GM12801 (cell line): ENCODE results near the gene RIC1.

Experiments
- TF ChIP-seq, protein P1 (sequence below): IDR thresholded peaks from one replicate; pipeline ENCODE4 v1.5.1; 2011; ENCODE audit warnings: control low read depth; ENCODE audit not compliant: insufficient read length; ENCODE audit errors: extremely low read depth

Gene RIC1

DNA sequence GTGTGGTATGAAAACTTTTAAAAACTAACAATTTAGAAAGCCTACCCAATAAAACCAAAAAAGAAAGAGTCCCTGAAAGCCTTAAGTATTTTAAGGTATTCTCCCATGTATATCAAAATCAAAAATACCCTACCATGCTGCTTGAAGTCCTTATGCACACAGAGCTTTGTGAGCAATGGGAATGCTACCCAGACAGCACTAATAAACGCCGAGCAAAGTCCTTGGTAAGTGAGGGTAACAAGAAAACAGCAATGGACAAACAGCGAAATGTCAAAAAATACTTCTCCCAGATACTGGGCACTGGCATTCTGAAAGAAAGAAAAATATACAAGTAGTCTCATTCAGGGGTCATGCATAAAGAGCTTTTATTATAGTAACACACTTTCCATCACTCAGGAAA, 176.6 kb downstream of the RIC1 start:
- TF ChIP-seq, protein P1, sequence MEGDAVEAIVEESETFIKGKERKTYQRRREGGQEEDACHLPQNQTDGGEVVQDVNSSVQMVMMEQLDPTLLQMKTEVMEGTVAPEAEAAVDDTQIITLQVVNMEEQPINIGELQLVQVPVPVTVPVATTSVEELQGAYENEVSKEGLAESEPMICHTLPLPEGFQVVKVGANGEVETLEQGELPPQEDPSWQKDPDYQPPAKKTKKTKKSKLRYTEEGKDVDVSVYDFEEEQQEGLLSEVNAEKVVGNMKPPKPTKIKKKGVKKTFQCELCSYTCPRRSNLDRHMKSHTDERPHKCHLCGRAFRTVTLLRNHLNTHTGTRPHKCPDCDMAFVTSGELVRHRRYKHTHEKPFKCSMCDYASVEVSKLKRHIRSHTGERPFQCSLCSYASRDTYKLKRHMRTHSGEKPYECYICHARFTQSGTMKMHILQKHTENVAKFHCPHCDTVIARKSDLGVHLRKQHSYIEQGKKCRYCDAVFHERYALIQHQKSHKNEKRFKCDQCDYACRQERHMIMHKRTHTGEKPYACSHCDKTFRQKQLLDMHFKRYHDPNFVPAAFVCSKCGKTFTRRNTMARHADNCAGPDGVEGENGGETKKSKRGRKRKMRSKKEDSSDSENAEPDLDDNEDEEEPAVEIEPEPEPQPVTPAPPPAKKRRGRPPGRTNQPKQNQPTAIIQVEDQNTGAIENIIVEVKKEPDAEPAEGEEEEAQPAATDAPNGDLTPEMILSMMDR, result no peak

DNA sequence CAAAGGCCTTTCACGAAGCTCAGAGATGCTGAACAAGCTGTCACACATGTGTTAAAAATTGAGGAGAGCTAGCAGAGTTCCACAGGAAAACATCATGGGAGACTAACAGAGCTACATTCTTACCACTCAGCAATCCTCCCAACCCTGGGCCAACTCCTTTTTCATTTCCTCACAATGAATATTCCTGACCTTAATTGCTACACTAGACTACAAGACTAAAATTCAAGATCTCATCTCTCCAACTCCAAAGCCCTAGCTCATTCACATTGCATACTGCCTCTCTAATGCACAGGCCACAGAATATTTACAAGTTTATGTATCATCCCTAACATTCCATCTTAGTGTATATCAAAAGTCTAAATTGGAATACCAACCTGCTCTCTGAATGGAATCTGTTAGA, 182.8 kb downstream of the RIC1 start:
- TF ChIP-seq, protein P1, result no peak

DNA sequence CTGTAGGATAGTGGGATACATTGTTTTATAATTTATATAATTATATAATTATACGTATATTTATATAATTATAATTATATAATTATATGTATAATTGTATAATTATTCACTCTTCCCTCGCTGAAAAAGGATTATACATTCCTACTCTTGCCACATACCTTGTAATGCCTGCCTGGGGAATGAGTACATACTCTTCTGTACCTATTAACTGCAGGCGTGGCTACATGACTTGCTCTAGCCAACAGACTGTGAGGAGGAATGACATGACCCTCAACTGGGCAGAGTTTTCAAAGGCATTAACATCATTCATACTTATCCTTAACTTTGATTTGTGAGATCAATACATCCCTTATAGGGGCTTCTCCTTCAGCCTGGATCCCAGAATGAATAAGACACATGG, 184.9 kb downstream of the RIC1 start:
- TF ChIP-seq, protein P1, result no peak

DNA sequence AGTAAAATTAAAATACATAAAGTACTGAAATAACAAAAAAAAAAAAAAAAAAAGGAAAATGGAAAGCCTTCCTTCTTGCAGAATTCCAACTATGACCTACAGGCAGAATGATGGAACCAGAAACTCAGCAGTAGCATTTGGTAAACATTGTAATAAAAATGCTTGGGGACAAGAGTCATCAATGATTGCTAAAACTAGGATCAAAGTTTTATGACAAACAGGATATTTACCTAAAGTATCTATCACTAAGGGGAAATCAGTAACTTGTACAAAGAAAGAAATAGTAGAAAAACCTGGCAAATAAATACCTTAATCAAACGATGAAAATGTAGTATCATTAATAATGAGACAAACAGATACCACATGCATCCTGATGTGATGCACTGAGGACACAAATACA, 186.6 kb downstream of the RIC1 start:
- TF ChIP-seq, protein P1, result no peak

DNA sequence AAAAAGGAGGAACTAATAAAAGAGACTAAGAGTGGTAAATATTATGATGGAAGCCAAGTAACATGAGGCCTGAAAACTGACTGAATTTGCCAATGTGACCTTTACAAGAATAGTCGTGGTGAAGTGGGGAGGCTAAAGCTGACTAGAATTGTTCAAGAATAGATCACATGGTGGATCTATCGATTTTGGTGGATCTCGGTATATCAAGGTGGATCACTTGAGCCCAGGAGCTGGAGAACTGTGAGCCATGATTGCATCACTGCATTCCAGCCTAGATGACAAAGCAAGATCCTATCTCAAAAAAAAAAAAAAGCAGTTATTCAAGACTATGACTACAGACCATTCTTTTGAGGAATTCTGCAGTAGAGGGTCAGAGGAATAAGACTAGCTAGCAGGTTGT, 189.0 kb downstream of the RIC1 start:
- TF ChIP-seq, protein P1, result no peak

DNA sequence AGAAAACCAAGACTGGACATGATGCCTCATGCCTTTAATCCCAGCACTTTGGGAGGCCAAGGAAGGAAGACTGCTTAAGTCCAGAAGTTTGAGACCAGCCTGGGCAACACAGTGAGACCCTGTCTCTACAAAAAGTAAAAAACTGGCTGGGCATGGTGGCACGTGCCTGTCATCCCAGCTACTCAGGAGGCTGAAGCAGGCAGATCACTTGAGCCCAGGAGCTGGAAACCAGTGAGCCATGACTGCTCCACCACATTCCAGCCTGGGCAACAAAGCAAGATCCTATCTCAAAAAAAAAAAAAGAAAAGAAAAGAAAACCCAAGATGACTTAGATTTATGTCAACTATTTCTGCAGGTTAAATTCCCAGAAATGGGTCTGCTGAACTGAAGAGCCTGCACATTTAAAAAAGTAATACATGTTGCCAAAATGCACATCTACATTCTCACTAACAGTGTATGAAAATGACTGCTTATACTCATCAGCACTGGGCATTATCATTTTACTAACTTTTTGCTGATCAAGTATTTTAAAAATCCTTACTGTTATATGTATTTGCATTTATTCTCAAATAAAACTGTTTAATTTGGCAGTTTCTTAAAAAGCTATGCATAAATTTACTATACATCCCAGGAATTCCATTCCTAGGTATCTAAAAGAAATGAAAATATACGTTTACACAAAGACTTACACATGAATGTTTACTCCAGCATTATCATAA, 189.7 kb downstream of the RIC1 start:
- TF ChIP-seq, protein P1, result no peak

DNA sequence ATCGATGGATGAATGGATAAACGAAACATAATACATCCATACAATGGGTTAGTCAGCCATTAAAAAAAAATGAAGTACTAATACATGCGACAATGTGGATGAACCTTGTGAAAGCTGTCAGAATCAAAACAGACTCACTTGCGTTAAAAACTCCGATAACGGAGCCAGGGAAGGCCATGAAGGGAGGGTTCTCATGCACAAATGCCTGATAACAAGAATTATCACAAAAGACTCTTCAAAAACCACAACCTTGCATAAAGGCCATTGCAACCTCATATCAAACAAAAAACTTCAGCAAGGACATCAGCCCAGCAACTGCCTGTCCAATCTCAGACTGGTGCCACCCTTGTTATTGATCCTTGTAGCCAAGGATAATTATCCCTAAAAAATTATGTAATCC, 190.3 kb downstream of the RIC1 start:
- TF ChIP-seq, protein P1, result no peak

DNA sequence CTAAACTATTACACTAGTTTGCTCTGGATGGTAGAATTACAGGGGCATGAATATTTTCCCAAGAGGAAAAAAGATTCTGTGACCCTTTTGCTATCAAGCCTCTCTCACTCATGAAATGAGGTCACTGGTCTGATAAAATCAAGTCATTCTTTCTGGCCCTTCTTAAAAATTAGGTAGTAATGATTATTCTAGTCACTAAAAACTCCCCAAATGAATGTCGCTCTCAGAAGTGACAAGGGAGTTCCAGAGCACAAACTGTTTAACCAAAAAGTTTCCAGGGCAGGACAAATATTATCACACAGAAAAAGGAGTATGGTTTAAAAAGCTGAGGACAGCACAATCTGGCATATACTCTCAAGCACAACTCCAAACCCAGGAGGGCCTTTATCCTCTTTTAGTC, 191.5 kb downstream of the RIC1 start:
- TF ChIP-seq, protein P1, result no peak
